Omental fat pad (tissue), 4 donors: ENCODE measurements around the gene COQ7. TPM values are rescaled to one million over a fixed set of nuclear protein-coding genes. Genes with fewer than 3 reads are reported as not detected.

Experiments
- ATAC-seq: fragments of 150-250 bp; one replicate; pipeline ENCODE4 v1.9.1; 2016; ENCODE audit warnings: mild to moderate bottlenecking, moderate library complexity; ENCODE audit not compliant: low FRiP score
- DNase-seq: peaks from one replicate; pipeline ENCODE4 v3.0.0-alpha.2; 2019; ENCODE audit warnings: low spot score
- CTCF ChIP-seq, 3 donors: fragments of 450-650 bp; IDR thresholded peaks; one replicate each; pipeline ENCODE4 v1.5.1; 2016 to 2017; ENCODE audit warnings: antibody characterized with exemption in 3 of 3, mild to moderate bottlenecking in 3 of 3, moderate library complexity in 2 of 3
- total RNA-seq, 4 donors: library from RNA; depleted of rRNA; stranded (reverse); fragments of >200 nt; gene quantifications; one replicate each; pipeline ENCODE4 v1.1.0, GENCODE V29; 2016

Gene COQ7
- total RNA-seq, 4 donors from 2014 or later: 11.0 to 17.4 (median 11.9) TPM

DNA sequence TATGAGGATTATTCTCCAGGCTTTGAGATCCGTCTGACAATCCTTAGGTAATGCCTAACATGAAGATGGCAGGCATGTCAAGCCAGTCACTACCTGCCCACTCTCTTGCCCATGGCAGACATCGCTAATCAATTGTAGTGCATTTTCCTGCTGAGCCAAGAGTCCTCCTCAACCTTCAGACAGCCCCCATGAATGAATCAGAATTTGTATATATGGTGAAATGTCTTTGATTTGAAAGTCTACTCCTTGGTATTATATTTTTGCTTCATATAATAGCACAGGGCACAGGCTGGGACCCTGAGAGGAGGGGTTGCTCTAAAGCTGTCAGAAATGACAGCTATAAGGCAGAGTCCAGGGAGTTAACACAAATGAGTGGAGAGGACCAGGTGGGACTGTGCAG is 27.0 kb upstream of the COQ7 start:
- DNase-seq (no peak), ATAC-seq (no peak)
- no peak for TF ChIP-seq CTCF (IDR thresholded peaks at IDR 0.05)

GRCh38 chr16:19044769-19045168 is 22.6 kb upstream of the COQ7 start:
- no peak for TF ChIP-seq CTCF (IDR thresholded peaks at IDR 0.05)
- DNase-seq (no peak), ATAC-seq (no peak)

GRCh38 chr16:19046062-19046461 is 21.4 kb upstream of the COQ7 start:
- no peak for ATAC-seq
- TF ChIP-seq CTCF (IDR thresholded peaks at IDR 0.05): no peak
- DNase-seq: no peak

DNA sequence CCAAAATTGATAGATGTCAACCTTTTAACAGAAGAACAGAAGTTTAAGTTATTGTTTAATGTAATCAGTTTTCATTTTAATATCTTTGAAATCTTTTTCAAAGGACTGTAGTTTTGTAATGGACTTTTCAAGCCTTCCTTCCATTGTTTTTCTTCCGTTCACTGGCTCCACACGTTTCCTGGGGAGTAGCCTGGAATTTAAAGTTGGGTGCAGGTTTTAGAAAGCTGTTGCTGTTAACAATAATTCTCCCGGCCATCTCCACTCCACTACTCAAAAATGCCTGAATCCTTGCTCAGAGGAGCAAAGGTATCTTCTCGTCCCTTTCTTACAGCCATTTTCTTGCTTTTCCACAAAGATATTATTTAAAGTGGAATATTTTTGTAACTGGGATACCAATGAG is 4.7 kb upstream of the COQ7 start:
- DNase-seq: no peak
- no peak for TF ChIP-seq CTCF (IDR thresholded peaks at IDR 0.05)
- ATAC-seq: no peak

DNA sequence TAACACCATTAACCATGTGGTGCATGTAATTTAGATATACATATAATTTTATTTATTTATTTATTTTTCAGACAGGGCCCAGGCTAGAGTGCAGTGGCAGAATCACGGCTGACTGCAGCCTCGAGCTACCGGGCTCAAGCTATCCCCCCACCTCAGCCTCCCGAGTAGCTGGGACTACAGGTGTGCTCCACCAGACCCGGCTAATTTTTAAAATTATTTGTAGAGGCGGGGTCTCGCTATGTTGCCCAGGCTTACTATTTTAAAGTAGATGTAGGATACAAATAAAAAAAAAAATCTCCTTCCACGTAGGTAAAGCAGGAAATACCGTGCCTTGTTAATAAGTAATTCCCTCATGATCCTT is 446 bp upstream of the COQ7 start:
- TF ChIP-seq CTCF (IDR thresholded peaks at IDR 0.05): no peak
- ATAC-seq (no peak), DNase-seq (no peak)

- ATAC-seq (no peak), DNase-seq (no peak)
- no peak for TF ChIP-seq CTCF (IDR thresholded peaks at IDR 0.05)
Measured at GRCh38 chr16:19068237-19068815, 912 bp downstream of the COQ7 start.
